NCI-H1694 (cell line): ENCODE results near the gene ATXN7L1.

Experiments used
- DNase-seq: peaks from one replicate; lab custom pipeline; 2025; lab: John Stamatoyannopoulos, UW

ATXN7L1 gene

DNA sequence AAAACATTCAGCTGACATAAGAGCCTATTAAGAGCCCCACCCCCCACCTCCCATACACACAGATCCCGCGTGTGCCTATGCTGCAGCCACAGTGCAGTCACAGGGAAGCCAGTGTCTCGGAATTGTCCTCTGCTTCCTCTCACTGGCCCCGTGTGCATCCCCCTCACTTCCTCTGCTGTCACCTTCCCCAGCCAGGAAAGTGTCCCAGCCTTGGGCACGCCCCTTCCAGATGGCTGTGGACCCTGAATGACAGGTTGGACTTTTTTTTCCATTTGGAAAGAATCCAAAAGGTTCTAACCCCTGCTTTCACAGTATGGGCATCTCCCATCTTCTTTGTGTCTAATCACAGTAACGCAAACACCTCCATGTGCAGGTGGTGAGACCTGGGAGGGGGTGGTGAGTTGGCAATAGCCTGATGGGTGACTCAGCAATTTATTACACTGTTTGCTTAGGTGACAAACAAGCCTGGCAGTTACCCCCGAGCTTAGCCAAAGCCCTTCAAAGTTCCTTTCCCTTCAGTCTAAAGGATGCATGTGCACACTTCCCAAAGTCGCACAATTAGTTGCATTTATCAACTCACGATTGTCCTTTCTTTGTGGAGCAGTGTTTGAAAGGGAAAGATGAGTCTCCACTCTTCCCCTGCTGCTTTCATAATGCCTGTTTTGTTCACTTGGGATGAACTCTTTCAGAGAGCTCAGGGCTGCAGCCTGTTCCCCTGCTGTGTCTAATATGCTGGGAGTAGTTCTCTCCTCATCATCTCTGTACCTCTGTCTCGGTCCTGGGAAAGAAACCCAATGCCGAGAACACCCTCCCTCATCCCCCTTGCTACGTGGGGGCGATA is 227.6 kb downstream of the ATXN7L1 start:
- DNase-seq: peak; percentile 80

- DNase-seq: no peak
These were observed 228.8 kb downstream of the ATXN7L1 start for GRCh38 chr7:105647591-105647990.

DNA sequence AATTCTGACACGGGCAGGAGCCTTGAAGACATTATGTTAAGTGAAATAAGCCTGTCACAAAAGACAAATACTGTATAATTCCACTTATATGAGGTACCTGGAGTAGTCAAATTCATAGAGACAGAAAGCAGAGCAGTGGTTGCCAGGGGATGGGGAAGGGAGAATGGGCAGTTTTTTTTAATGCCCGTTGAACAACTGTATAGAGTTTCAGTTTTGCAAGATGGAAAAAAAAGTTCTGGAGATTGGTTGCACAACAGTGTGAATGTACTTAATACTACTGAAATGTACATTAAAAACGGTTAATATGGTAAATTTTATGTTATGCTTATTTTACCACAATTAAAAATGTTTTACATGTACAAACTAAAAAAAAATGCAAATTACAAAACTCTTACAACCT is 231.5 kb downstream of the ATXN7L1 start:
- no peak for DNase-seq

- DNase-seq: no peak
These were observed 232.5 kb downstream of the ATXN7L1 start for GRCh38 chr7:105643851-105644250.

DNA sequence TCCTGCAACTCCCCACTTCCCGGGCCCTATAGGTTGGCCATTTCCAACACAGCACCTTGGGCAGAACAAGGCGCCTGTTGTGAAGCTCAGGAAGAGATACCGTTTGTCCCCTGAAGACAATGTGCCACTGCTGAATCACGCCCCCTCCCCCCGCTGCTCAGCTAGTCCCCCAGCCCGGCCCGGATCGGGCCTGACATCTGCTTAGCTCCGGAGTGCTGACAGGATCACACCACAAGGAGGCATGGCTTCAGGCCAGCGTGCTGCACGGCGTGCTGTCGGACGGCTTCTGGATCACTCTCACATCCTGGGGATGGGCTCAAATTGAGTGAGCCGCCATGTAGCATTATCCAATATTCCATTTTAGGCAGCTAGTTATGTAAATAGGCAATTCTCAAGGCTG is 233.0 kb downstream of the ATXN7L1 start:
- DNase-seq: peak; percentile 95

DNA sequence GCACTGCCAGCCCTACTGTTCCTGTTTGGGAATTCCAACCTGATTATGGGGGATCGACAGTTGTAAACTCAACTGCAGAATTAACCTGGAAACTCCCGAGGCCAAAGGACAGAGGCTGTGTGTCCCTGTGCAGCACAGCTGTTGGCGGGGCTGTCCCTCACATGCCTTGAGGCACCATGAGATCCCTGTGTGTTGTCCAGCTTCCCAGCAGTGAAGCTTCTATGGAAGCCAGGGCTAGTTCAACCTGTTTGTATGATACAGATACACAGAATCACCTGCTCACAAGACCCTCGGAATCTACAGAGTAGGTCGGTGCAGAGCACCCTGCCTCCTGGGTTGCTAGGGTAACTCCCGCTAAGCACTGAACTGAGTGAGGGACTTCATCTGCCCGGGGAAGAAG is 234.1 kb downstream of the ATXN7L1 start:
- no peak for DNase-seq

DNA sequence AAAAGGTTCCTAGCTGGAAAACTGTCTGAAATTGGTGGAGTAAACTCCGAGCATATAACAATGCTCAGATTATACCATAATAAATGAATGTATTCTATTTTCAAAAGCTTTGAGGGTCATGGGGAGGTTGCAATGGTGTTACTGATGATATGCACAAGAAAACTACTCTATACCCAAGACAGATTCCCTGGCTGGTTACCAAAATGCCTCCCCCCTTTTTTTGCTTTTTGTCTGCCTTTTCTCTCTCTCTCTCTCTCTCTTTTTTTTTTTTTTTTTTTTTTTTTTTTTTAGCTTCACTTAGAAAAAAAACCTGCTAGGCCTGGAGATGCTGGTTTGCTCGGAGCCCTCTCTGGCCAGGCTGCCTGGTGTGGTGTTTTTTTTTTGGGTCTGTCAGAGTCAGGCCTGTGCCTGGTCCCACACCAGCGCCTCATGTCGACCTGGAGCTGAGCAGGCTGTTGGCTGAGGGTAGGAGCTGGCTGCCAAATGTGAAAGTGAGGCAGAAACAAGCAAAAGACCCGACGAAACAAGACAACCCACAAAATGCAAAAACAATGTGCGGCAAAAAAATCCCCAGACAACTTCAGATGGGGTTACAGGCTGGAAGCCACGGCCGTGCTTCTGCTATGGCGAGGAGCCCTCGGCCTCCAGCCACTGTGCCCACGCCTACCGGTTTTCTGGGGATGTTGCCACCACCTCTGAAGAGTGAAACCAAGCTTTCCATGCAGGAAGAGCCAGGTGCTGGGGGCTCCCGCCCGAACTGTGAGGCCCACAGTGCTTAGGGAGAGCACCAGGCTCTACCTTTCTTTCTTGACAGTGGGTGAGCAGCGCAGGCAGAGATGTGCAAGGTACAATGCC is 235.2 kb downstream of the ATXN7L1 start:
- no peak for DNase-seq

- DNase-seq: no peak
These were observed 236.5 kb downstream of the ATXN7L1 start for GRCh38 chr7:105639667-105640493.

DNA sequence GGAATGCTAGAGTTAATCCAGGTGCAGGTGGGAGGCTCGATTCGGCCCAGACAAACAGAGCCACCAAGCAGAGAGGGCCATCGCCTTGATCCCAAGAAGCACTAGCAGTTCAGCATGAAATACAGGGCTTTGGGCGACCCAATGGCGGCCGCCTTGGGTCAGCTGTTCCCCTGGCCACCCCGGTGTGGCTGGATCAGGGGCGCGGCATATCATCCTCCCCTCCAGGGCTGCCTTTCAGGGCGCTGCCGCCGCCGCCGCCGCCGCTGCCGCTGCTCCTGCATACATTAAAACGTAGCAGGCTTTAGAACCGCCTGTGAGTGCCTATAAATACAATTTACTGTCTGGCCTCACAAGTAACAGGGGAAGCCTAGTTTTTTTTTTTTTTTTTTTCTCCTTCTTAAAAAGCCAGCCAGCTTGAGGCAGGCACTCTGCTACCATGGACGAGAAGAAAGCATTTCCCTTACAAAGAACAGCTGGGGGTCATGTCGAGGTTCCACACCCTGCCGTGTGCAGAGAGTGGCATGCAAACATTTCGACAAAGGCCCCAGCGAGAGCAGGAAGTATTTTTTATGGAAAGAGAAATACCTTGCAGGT is 237.4 kb downstream of the ATXN7L1 start:
- no peak for DNase-seq

- DNase-seq: no peak
These were observed 238.1 kb downstream of the ATXN7L1 start for GRCh38 chr7:105638334-105638733.

DNA sequence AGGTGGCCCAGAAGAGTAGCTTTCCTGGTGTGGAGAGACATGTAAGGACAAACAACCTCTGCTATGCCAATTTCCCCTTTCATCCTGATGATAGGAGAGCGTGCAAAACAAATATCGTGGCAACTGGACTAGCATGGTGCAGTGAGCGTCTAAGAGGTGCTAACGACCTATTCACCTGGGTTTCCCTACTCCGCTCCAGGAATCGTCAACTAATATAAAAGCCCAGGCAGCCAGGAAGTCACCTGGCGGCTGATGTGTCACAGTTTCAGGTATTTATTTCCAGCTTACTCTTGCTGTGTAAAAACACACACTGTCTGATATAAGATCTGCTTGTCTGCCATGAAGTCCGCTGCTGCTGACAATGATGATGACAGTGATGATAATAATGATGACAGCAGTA is 238.6 kb downstream of the ATXN7L1 start:
- DNase-seq: no peak

DNA sequence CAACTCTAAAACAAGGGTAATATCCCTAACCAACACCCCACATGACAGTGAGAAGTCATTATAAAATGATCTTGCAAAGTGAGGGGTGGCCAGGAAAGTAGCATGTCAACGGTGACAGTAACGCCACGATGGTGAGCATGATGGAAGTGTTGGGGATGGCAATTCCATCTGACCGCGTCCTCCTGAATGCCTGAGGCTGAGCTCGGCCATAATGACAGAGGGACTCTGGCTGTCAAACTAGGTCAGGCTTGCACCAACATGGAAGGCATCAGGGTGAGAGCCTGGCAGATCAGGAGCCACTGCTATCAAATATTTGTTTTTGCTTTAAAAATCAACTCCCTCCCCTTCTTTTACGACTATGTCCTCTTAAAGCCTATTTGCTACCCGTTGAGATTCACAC is 239.4 kb downstream of the ATXN7L1 start:
- DNase-seq: no peak

DNA sequence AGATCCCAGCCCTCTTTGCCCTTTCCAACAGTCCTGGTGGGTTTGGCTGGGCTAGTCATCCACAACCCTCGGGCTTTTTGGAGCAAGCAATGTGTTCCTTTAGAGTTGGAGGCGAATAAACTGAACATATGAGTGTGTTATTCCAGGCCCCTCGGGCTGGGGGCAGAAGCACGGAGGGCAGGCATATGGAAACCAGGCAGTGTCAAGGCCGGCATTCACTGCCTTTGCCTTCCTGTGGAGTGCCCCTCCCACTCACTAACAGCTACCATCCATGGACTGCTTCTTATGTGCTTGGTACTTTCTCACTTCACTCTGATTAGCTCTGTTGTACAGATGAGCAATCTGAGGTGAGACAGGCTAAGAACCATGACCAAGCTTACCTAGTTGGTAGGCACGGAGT is 241.2 kb downstream of the ATXN7L1 start:
- no peak for DNase-seq

DNA sequence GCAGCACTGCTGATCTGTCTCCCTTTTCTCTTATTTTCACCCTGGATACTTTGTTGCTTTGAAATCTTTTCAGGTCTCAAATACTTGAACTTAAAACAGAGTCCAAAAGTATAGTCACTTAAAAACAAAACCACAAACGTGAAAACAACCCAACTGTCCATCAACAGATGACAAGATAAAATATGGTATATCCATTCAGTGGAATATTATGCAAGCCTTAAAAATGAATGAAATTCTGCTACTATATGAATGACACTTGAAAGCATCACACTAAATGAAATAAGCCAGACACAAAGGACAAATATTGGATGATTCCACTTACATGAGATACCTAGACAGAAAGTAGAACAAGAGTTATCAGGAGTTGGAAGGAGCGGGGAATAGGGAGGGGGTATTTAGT is 250.4 kb downstream of the ATXN7L1 start:
- no peak for DNase-seq

DNA sequence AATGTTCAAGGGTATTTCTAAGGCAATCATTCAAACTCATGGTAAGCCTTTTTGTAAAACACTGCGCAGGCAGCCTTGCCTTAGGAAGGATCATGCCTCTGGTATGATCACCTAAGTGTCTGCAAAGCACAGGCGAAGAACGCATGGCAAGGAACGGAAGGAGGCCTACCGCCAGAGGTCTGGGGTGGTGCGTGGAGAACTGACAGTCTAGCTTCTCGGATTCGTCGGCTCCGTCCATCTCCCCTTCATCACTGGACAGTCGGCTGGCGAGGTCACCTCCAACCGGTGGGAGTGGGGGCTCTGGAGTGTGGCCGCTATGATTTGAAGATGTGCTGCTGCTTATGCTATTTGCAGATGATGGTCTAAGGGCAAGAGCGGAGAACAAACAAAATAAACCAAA is 252.5 kb downstream of the ATXN7L1 start:
- no peak for DNase-seq

DNA sequence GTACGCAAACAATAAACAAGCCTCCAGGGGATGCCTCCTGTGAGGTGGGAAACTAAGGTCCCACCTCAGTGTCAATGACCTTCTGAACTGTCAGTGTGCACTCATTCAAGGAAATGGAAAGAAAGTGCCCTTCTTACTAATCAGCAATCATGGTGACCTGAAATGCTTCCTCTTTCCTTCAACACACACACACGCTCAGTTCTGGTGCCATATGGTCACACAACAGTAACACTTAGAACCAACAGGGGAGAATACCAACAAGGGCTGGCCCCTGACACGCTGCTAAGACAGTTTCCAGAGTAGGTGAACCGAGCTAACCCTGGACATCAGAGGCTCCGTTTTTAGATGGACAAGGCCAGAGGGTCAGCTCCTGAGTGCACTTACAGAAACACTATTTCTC is 253.0 kb downstream of the ATXN7L1 start:
- no peak for DNase-seq

DNA sequence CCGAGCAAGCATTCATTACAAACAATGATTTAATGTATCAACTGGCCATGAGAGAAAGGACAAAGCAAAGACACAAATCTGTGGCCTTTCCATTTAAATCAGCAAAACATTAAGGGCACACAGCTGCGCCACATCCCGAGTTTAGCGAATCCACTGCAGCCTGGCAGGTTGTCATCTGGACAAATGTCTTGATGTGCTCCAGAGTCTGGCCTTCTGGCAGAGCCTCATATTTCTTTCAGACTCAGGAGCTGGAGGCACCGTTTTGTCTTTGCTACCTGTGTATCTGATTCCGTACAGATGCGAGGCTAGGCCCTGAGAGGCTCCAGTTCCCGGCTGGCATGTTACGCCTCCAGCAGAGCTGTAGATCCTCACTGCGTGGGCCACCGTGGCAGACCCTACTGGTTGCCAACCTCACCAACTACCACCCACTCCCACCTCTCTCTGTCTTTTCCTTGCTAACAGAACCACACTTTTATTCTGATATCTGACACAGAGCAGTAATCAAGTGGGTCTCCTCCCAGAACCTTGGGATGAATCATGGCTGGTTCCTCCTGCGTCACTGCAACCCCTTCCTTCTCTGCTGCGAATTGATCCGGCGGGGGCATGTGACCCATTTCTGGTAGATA is 254.2 kb downstream of the ATXN7L1 start:
- DNase-seq: no peak

DNA sequence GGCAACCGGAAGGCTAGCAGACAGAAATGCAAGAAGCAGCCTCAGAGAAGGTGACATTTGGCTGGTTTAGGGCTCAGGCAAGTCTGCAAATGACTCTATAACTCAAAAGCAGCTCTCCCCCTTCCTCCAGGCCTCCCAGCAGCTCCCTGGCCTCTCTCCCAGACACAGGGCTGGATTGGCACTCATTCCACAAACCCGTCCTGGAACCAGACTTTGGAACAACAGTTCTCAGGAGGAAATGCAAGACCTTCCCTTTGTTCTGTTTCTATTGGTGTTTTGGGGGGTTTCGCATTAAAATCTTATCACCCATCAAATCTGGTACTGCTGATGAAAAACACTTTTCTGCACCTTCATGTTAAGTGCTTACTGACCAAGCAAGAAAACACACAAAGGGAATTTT is 254.8 kb downstream of the ATXN7L1 start:
- DNase-seq: peak; percentile 39

- no peak for DNase-seq
These were observed 255.2 kb downstream of the ATXN7L1 start for GRCh38 chr7:105621176-105621575.

- DNase-seq: no peak
These were observed 256.8 kb downstream of the ATXN7L1 start for GRCh38 chr7:105619590-105619989.

- DNase-seq: no peak
These were observed 258.4 kb downstream of the ATXN7L1 start for GRCh38 chr7:105618016-105618296.
